ES-I3 (cell line): ENCODE measurements around the gene GDE1.
A peak's percentile ranks its signal among the peaks of the same experiment; 100 is the strongest.
"Not testable (repeated sequence)": the region's sequence is repeated elsewhere in the genome, so short reads cannot be mapped to it uniquely, and the experiment has no call there.

ENCODE experiments used
- H3K36me3 ChIP-seq: 2 replicates; pipeline ENCODE4 v1.6.1; 2013; ENCODE audit warnings: mild to moderate bottlenecking, low read length, control low read depth, moderate library complexity; ENCODE audit not compliant: insufficient read depth
- H3K4me1 ChIP-seq: 2 replicates; pipeline ENCODE4 v1.6.1; 2013; ENCODE audit warnings: mild to moderate bottlenecking, control low read depth, low read length; ENCODE audit not compliant: insufficient read depth
- H3K9ac ChIP-seq: 2 replicates; pipeline ENCODE4 v1.6.1; 2013; ENCODE audit warnings: low read depth, mild to moderate bottlenecking, low read length, moderate library complexity
- H3K9me3 ChIP-seq: 2 replicates; pipeline ENCODE4 v1.6.1; 2013; ENCODE audit warnings: mild to moderate bottlenecking, low read length, moderate library complexity; ENCODE audit not compliant: control insufficient read depth, insufficient read depth

Gene GDE1, protein sequence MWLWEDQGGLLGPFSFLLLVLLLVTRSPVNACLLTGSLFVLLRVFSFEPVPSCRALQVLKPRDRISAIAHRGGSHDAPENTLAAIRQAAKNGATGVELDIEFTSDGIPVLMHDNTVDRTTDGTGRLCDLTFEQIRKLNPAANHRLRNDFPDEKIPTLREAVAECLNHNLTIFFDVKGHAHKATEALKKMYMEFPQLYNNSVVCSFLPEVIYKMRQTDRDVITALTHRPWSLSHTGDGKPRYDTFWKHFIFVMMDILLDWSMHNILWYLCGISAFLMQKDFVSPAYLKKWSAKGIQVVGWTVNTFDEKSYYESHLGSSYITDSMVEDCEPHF

DNA sequence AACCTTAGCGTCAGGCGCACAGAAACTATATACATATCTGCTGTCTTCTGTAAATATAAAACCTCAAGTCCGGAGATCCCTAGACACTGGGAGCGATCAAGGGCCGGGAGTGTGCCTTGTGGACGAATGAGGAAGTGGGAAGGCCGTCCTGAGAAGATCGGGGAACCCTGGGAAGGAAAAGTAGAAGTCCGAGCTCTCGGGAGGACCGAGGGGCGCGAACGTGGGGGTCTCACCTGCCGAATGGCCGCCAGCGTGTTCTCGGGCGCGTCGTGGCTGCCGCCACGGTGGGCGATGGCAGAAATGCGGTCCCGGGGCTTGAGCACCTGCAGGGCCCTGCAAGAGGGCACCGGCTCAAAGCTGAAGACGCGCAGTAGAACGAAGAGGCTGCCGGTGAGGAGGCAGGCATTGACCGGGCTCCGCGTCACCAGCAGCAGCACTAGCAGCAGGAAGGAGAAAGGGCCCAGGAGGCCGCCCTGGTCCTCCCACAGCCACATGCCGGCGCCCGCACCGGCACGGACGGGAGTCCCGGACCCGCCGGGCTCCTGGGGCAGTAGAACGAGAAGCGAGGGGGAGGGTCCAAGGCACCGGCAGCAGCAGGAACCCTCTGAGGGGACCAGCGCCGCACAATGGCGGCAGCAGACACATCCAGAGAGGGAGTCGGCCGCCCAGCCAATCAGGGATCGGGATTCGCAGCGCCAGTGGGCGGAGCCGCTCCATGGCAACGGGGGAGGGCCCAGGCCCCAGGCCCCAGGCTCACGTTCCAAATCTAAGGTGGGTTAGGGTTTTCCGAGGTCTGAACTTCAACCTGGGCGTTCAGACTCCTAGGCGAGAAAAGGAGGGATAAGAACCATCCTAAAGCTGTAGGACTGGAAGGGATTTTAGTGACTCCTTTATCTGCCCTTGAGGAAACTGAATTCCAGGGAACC, at the start of gene GDE1:
TSS of gene GDE1 (minus strand) at position 628 of the 926 bp plus-strand sequence. CDS start at position 494, 134 bp downstream.
- H3K9me3 ChIP-seq, result no peaks in the 10 kb centered on the region; the same call in 1 of the 2 replicates
- peak within 1 kb of the TSS; percentile 91 for H3K9ac ChIP-seq
- H3K4me1 ChIP-seq, result peaks cover 19% of the 10 kb centered on the region; the same call in 1 of the 2 replicates
- H3K36me3 ChIP-seq, result no peaks in the 10 kb centered on the region; the same call in 1 of the 2 replicates

- Histone ChIP-seq H3K9me3 (no peaks in the 10 kb centered on the region; the same call in 1 of the 2 replicates), H3K9ac (no peak overlapping the region), H3K36me3 (peaks cover 7% of the 10 kb centered on the region)
Measured at GRCh38 chr16:19567560-19567959, 45.7 kb upstream of the GDE1 start.

GRCh38 chr16:19566362-19566761, 44.5 kb upstream of the GDE1 start:
- Histone ChIP-seq H3K36me3 (peaks cover 7% of the 10 kb centered on the region; the same call in 1 of the 2 replicates), H3K4me1 (no peaks in the 10 kb centered on the region), H3K9me3 (no peaks in the 10 kb centered on the region; the same call in none of the 2 replicates), H3K9ac (no peak overlapping the region)

More at GRCh38 chr16:19567560-19567959, 45.7 kb upstream of the GDE1 start:
- no peaks in the 10 kb centered on the region for H3K4me1 ChIP-seq

- H3K4me1 ChIP-seq, result no peaks in the 10 kb centered on the region
- no peak overlapping the region for H3K9ac ChIP-seq
Measured at GRCh38 chr16:19563377-19563776, 41.5 kb upstream of the GDE1 start.

GRCh38 chr16:19560078-19560477, 38.2 kb upstream of the GDE1 start:
- Histone ChIP-seq H3K9me3 (no peaks in the 10 kb centered on the region; the same call in none of the 2 replicates), H3K36me3 (peaks cover 3% of the 10 kb centered on the region; the same call in 1 of the 2 replicates), H3K9ac (no peak overlapping the region), H3K4me1 (no peaks in the 10 kb centered on the region)

More at GRCh38 chr16:19563377-19563776, 41.5 kb upstream of the GDE1 start:
- Histone ChIP-seq H3K9me3 (no peaks in the 10 kb centered on the region; the same call in none of the 2 replicates), H3K36me3 (peaks cover 3% of the 10 kb centered on the region; the same call in 1 of the 2 replicates)

- Histone ChIP-seq H3K4me1 (no peaks in the 10 kb centered on the region), H3K36me3 (peaks cover 3% of the 10 kb centered on the region; the same call in 1 of the 2 replicates), H3K9me3 (no peaks in the 10 kb centered on the region; the same call in none of the 2 replicates), H3K9ac (no peak overlapping the region)
Measured at GRCh38 chr16:19559242-19559910, 37.5 kb upstream of the GDE1 start.

- Histone ChIP-seq H3K36me3 (no peaks in the 10 kb centered on the region), H3K4me1 (no peaks in the 10 kb centered on the region), H3K9me3 (no peaks in the 10 kb centered on the region), H3K9ac (peak overlapping the region; percentile 96)
Measured at GRCh38 chr16:19555938-19556771, 34.3 kb upstream of the GDE1 start.

DNA sequence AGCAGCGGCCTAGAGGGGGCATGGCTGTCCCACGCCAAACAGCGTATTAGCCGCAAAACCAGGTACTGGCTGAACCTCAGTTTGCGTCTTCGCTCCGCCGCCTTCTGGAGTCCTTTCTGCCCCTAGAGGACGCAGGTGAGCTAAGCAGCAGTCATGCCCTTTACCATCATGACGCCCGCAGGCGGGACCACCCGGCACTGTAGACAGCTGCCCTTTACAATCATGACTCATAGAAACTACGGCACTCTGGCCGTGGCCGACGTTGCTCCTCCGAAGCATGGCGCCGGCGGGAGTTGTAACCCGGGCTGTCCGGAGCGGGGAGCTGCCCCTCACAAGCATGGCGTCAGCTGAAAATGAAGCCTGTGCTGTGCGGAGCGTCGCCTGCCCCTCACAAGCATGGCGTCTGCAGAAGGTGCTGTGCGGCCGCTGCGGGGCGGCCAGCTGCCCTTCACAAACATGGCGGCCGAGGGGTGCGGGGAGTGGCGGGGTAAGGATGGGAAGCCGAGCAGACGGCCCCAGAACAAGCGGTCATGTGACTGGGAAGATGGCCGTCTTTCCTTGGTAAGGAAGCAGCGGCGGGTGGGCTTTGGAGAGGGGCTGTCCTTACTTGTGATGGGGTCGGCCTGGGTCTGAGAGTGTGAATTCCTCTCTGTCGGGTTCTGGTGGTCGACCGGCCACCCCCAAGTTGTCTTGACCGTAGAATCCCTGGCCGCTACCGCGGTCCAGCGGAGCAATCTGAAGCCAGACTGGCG, 33.5 kb upstream of the GDE1 start, which contains the start of gene VPS35L:
TSS of gene VPS35L (plus strand) at position 518 of the 752 bp plus-strand sequence. CDS start at position 545, 27 bp downstream.
- H3K36me3 ChIP-seq, result no peaks in the 10 kb centered on the region
- H3K9me3 ChIP-seq, result no peaks in the 10 kb centered on the region
- no peaks in the 10 kb centered on the region for H3K4me1 ChIP-seq
- H3K9ac ChIP-seq, result peak within 1 kb of the TSS; percentile 96

DNA sequence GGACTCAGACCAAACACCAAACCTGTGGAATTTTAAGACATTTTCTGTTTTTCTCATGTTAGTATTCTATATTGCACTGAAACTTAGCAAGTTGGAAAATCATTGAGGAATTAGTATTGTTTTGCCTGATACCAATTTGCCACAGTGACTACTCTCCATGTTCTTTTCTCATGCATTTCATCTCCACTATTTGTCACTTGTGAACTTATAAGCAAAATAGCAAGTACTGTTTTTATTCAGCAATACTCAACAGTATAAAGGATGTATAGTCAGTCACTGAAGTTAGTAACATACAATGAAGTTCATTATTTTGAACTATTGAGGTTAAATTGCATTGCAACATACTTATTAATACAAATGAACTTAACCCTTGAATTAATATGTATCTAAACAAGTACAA, 27.8 kb upstream of the GDE1 start:
- Histone ChIP-seq H3K9me3 (no peaks in the 10 kb centered on the region), H3K9ac (no peak overlapping the region), H3K36me3 (peaks cover 3% of the 10 kb centered on the region; the same call in 1 of the 2 replicates), H3K4me1 (no peaks in the 10 kb centered on the region)

DNA sequence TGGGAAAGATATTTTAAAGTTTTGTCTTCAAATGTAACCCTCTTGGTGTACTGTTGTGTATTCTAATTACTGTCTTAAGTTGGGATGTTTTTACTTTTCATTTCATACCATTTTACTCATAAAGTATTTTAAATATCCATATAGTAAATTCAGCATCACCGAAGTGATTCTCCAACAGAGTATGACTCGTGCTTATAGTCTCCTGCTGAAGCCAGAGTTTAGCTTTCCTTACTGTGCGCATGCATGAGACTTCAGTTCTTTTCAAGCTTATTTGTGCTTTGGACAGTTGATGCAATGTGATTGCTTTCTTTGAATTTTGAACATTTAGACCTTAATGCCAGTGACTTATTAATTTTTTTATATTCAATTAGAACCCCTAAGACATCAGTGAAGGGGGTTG, 26.2 kb upstream of the GDE1 start:
- Histone ChIP-seq H3K9me3 (no peaks in the 10 kb centered on the region), H3K9ac (no peak overlapping the region), H3K4me1 (no peaks in the 10 kb centered on the region), H3K36me3 (peaks cover 3% of the 10 kb centered on the region; the same call in 1 of the 2 replicates)

DNA sequence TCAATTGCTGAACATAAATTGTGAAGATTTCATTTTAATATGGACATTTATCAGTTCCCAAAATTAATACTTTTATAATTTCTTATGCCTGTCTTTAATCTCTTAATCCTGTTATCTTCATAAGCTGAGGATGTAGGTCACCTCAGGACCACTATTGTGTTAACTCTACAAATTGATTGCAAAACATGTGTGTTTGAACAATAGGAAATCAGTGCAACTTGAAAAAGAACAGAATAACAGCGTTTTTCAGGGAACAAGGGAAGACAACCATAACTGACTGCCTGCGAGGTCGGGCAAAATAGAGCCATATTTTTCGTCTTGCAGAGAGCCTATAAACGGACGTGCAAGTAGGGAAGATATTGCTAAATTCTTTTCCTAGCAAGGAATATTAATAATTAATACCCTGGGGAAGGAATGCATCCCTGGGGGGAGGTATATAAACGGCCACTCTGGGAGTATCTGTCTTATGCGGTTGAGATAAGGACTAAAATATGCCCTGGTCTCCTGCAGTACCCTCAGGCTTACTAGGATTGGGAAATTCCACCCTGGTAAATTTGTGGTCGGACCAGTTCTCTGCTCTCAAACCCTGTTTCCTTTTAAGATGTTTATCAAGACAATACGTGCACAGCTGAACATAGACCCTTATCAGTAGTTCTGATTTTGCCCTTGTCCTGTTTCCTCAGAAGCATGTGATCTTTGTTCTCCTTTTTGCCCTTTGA, 21.5 kb upstream of the GDE1 start:
- not testable (repeated sequence) for H3K9ac ChIP-seq
- H3K36me3 ChIP-seq, result peaks cover 14% of the 10 kb centered on the region; the same call in 1 of the 2 replicates

GRCh38 chr16:19542138-19542821, 20.4 kb upstream of the GDE1 start:
- Histone ChIP-seq H3K36me3 (peaks cover 16% of the 10 kb centered on the region; the same call in 1 of the 2 replicates), H3K4me1 (no peaks in the 10 kb centered on the region), H3K9me3 (no peaks in the 10 kb centered on the region), H3K9ac (no peak overlapping the region)

More for the DNA sequence above, 21.5 kb upstream of the GDE1 start:
- H3K9me3 ChIP-seq, H3K4me1 ChIP-seq: not testable (repeated sequence)
